DMS53 treated with DMSO at 0.1 percent for 48 hours (cell line): ENCODE data around the gene MAPK7.
A peak's percentile ranks its signal among the peaks of the same experiment; 100 is the strongest.

Source experiments
- DNase-seq: peaks from one replicate; lab custom pipeline; 2025; ENCODE audit not compliant: unreplicated experiment; lab: John Stamatoyannopoulos, UW

MAPK7 gene

GRCh38 chr17:19378416-19379360, at the start of gene MAPK7:
Gene MAPK7, plus strand, starts transcription at chr17:19378498. Its CDS starts 403 bp downstream, at chr17:19378901.
- DNase-seq = no peak

GRCh38 chr17:19329136-19329535, 49.2 kb upstream of the MAPK7 start:
- DNase-seq = no peak

- no peak for DNase-seq
These were observed 48.5 kb upstream of the MAPK7 start for GRCh38 chr17:19329839-19330238.

GRCh38 chr17:19330271-19330670, 48.0 kb upstream of the MAPK7 start:
- DNase-seq = no peak

GRCh38 chr17:19331134-19331533, 47.2 kb upstream of the MAPK7 start:
- DNase-seq = no peak

GRCh38 chr17:19331543-19332245, 46.6 kb upstream of the MAPK7 start:
- DNase-seq = no peak

DNA sequence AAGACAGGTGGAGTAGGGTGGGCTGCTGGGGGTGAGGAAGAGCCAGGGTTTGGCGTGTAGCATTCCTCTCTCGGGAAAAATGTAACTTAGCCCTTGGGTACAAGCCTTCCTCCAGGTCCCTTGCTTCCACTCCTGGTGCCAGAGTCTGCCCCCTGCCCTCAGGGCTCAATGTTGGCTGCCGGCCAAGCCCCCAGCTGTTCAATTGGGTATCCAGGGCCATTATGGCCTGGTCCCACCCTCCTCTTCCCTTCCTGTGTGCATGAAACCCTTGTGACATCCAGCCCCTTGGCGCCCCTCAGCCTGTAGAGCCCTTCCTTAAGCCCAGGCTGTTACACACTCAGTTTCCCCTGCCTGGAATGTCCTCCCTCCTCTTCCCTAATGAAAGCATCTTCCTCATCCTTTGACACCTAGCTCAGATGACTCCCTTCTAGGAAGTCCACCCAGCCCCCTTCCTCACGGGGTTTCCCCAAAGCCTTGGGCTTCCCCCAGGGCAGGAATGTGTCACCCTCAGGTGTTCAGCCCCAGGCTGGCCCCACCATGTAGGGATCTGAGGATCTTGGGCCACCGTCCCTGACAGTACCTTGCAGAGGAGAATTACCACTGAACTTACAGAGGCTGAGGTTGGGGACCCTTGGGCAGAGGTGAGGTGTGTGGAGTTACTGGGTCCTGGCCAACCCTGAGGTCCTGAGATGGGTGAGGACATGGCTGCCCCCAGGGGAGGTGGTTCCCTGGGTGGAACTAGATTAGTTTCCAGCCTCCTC, 45.7 kb upstream of the MAPK7 start:
- no peak for DNase-seq

GRCh38 chr17:19333132-19333440, 45.2 kb upstream of the MAPK7 start:
- no peak for DNase-seq

DNA sequence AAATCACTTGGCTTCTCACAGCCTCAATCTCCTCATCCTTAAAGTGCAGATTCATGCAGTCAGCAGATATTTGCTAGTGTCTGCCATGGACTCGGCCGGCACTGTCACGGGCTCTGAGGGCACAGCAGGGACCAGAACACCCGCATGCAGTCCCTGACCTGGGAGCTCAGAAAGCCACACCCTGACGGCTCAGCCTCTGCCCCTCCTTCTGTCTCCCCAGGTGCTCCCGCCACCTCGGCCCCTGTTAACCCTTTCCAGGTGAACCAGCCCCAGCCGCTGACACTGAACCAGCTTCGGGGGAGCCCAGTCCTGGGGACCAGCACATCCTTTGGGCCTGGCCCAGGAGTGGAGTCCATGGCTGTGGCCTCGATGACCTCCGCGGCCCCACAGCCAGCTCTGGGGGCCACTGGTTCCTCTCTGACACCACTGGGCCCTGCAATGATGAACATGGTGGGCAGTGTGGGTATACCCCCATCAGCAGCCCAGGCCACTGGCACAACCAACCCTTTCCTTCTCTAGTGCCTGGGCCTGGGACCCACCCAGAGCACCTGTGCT, 44.5 kb upstream of the MAPK7 start:
- no peak for DNase-seq

DNA sequence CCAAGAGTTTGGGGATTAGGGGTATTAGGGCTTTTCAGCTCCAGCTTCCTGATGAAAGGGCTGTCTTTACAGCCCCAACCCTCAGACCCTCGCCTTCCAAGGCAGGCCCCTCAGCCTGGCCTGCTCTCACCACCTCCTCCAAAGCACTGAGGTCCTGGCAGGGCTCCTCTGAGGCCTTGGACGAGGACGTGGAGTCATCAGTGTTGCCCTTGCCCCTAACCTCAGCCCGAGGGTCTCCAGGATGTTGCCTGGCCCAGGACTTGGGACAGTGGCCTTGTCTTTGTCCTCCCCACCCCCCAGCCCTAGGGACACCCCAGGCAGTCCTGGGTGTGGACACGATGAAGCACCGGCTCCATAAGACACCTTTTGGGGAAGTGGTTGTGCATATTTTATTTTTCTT, 44.0 kb upstream of the MAPK7 start:
- no peak for DNase-seq

DNA sequence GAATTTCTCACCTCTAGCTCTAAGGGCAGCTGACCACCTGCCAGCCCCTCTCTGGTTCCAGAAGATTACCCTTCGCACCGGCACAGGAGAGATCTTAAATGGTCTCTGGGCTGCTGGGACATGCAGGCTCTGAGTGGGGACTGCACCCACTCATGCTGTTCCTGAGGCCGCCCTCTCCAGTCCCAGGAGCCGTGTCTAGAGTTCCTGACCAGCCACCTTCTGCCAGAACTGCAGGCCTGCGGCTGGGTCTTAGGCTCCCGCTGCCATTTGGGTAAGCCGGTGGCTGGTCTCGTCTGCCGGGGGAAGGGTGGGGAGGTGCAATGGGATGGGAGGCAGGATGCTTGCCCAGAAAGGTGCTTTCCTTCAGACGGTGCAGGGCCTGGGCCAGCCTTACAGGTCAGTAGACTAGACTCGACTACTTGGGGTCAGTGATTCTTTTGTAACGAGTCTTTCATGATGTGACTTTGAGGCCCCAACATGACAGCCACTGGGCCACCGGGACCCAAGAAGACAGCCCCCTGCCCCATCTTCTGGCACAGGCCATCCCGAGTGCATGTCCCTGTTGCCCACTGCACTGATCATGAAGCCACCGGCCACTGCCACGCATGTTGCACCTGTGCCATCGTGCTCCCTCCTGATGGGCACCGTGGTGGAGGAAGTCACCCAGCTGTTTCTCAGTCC, 42.2 kb upstream of the MAPK7 start:
- DNase-seq = no peak

- no peak for DNase-seq
These were observed 41.2 kb upstream of the MAPK7 start for GRCh38 chr17:19336938-19337711.

- DNase-seq = no peak
These were observed 40.6 kb upstream of the MAPK7 start for GRCh38 chr17:19337712-19338023.

DNA sequence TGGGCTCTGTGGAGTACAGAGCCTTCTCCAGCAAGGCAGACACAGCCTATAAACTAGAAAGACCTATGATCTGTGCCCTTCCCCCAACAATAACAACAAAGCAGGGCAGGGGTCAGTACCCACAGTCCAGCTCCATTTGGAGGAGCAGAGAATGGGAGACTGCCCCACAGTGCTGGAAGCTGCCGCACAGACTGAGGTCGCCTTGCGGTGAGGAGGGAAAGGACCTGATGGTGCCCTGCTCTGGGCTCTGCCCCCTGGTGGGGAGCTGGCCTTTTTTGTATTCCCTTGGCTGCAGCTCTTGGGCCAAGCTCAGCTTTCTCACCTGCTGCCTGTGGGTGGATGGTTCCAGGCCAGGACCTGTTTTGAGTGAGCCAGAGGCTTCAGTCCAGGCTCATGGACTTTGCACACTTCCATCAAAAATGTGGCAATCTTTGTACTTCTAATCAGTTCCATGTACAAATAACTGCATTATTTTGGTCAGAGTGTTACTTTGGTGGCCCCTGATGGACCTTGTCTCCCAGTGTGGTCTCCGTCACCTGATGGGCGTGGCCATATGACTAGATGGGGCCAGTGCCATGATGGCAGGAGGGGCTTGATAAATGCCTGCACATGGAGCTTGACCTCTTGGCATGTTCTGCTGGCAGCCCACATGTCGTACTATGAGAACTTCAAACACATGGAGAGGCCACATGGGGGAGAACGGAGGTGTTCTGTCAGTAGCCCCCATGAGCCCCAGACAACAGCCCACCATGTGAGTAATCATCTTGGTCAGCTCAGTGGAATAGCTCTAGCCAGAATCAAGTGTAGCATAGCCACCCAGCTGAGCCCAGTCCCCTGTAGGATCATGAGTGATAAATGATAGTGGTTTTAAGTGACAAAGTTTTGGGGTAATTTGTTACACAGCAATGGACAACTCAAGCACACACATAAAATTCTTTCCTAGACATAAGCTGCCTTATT, 40.0 kb upstream of the MAPK7 start:
- peak; percentile 12 for DNase-seq

DNA sequence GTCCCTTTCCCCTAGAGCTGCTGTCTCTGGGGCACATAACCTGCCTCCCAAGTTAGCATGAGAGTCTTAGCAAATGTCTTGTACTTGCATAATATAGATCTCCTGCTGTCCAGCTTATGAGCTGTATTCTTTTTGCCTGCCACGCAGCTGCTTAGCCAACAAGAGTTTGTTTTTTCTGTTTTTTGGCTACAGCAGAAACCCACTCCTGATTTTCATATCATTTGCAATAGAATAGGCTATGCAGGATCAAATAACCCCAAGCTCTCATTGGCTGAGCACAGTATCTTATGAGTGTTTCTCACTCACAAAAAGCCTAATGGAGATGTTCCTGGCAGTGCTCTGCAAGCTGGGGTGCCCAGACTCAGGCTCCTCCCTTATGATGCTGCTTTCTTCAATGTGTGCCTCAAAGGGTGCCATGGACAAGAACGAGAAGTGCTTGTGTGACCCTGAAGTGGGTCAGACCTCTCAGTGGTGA, 38.9 kb upstream of the MAPK7 start:
- no peak for DNase-seq

DNA sequence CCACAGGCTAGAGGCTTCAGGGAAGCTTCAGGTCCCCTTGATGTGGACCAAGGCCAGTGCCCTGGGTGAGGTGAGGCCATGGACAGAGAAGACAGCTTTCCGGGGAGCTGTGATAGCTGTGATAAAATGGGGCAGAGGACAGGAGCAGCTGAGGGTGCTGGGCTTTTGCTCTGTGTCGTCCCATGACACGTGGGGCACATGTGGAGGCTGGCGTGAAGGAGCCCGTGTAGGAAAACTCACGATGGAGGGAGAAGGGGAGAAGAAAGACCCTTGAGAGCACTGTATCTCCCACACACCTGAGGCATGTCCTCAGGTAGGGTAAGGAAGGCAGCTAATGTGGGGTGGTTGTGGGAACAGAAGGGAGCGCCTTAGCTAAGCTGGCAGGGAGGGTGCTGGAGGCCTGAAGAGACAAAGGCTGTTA, 37.1 kb upstream of the MAPK7 start:
- no peak for DNase-seq

- DNase-seq = no peak
These were observed 36.4 kb upstream of the MAPK7 start for GRCh38 chr17:19341641-19342610.
